ENCODE measurements around the gene ZBTB7C.

- TF ChIP-seq CTCF (IDR thresholded peaks at IDR 0.05) (no peak), POLR2AphosphoS5 (IDR thresholded peaks at IDR 0.05) (no peak), POLR2A (IDR thresholded peaks at IDR 0.05) (no peak)
These were observed 359.4 kb downstream of the ZBTB7C start for GRCh38 chr18:48049757-48050156.
